ENCODE measurements around the gene LRMDA.

DNA sequence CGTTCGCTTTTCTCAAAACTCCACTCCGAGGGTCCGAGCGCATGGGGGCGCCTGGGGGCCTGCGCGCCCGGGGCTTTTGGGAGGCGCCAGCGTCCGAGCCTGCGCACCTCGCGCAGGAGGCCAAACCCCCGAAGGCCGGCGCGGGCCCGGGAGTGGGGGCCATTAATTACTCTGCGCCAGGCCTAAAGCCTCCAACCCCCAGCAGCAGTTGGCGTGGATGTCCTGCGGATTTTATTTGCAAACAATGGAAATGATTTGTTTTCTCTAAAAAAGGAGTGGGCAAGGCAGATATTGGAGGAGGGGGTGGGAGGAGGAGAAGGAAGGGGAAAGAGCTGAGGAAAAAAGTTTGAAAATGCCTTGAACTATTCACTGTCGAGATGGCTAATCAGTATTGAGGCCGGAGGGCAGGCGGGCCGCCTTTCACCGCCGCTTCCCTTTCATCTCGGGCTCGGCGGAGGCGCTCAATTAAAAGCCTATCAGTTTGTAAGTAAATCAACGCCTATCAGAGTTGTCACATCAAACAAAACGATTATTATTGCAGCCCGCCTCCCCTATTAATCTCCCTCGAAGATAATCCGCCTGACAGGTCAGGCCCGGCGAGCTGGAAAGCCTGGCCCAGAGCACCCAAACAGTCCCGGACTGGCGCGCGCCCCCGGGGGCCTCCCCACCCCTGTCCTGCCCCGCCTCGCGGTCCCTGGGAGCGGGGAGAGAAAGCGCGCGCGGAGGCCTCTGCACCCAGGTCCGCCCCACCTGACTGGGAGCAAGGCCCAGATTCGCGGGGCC is 26.4 kb upstream of the LRMDA start:
- TF ChIP-seq, protein P1, sequence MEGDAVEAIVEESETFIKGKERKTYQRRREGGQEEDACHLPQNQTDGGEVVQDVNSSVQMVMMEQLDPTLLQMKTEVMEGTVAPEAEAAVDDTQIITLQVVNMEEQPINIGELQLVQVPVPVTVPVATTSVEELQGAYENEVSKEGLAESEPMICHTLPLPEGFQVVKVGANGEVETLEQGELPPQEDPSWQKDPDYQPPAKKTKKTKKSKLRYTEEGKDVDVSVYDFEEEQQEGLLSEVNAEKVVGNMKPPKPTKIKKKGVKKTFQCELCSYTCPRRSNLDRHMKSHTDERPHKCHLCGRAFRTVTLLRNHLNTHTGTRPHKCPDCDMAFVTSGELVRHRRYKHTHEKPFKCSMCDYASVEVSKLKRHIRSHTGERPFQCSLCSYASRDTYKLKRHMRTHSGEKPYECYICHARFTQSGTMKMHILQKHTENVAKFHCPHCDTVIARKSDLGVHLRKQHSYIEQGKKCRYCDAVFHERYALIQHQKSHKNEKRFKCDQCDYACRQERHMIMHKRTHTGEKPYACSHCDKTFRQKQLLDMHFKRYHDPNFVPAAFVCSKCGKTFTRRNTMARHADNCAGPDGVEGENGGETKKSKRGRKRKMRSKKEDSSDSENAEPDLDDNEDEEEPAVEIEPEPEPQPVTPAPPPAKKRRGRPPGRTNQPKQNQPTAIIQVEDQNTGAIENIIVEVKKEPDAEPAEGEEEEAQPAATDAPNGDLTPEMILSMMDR (IDR thresholded peaks at IDR 0.05), result peak in 2 of 4 experiments; percentile 5 to 20
- no peak for TF ChIP-seq POLR2A (IDR thresholded peaks at IDR 0.05)
